NCI-H1092 treated with DMSO at 0.1 percent for 48 hours (cell line): ENCODE measurements around the gene ITGA7.

ENCODE experiments used
- DNase-seq: peaks from one replicate; lab custom pipeline; 2025; lab: John Stamatoyannopoulos, UW

ITGA7 gene

GRCh38 chr12:55642669-55643068 is 65.0 kb downstream of the ITGA7 start:
- DNase-seq: no peak

GRCh38 chr12:55642267-55642666 is 65.4 kb downstream of the ITGA7 start:
- no peak for DNase-seq

GRCh38 chr12:55641595-55641994 is 66.1 kb downstream of the ITGA7 start:
- no peak for DNase-seq

GRCh38 chr12:55637467-55637866 is 70.2 kb downstream of the ITGA7 start:
- no peak for DNase-seq

GRCh38 chr12:55636853-55637252 is 70.9 kb downstream of the ITGA7 start, which contains the start of gene OR10P1:
TSS of gene OR10P1 (plus strand) at chr12:55636892. CDS start at chr12:55636892, 0 bp downstream.
- no peak for DNase-seq

- DNase-seq: no peak
Measured at GRCh38 chr12:55636116-55636655, 71.5 kb downstream of the ITGA7 start.
